ENCODE results near the gene SLCO1A2.
"Not testable (repeated sequence)": the region's sequence is repeated elsewhere in the genome, so short reads cannot be mapped to it uniquely, and the experiment has no call there.

DNA sequence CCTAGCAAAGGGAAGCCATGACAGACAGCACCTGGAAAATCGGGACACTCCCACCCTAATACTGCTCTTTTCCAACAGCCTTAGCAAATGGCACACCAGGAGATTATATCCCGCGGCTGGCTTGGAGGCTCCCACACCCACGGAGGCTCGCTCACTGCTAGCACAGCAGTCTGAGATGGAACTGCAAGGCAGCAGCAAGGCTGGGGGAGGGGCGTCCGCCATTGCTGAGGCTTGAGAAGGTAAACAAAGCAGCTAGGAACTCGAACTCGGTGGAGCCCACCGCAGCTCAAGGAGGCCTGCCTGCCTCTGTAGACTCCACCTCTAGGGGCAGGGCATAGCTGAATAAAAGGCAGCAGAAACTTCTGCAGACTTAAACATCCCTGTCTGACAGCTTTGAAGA, 25.9 kb upstream of the SLCO1A2 start:
- TF ChIP-seq, protein P1, sequence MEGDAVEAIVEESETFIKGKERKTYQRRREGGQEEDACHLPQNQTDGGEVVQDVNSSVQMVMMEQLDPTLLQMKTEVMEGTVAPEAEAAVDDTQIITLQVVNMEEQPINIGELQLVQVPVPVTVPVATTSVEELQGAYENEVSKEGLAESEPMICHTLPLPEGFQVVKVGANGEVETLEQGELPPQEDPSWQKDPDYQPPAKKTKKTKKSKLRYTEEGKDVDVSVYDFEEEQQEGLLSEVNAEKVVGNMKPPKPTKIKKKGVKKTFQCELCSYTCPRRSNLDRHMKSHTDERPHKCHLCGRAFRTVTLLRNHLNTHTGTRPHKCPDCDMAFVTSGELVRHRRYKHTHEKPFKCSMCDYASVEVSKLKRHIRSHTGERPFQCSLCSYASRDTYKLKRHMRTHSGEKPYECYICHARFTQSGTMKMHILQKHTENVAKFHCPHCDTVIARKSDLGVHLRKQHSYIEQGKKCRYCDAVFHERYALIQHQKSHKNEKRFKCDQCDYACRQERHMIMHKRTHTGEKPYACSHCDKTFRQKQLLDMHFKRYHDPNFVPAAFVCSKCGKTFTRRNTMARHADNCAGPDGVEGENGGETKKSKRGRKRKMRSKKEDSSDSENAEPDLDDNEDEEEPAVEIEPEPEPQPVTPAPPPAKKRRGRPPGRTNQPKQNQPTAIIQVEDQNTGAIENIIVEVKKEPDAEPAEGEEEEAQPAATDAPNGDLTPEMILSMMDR (conservative IDR thresholded peaks at IDR 0.05; ENCODE audit: low read length), result not testable (repeated sequence)
- TF ChIP-seq EZH2phosphoT487 (IDR thresholded peaks at IDR 0.05; ENCODE audit: borderline replicate concordance), result not testable (repeated sequence)

All from Loucy (cell line).